ENCODE results near the gene VKORC1. TPM values are rescaled to one million over a fixed set of nuclear protein-coding genes. Genes with fewer than 3 reads are reported as not detected.

VKORC1 gene
- total RNA-seq, 1 experiment from 2014 or later, result 98.3 TPM

- BruUV-seq (replicated peaks), result no TSS peak
- Histone ChIP-seq H3K27me3 (replicated peaks; ENCODE audit: insufficient read depth, low read depth, low read length, poor library complexity) (no peaks in the 10 kb centered on the region), H3K27ac (ENCODE audit: low read depth, low read length, poor library complexity, severe bottlenecking) (peak overlapping the region; percentile 85), H3K4me1 (ENCODE audit: insufficient read depth, low read length, poor library complexity, severe bottlenecking) (peaks cover 14% of the 10 kb centered on the region), H3K9me3 (ENCODE audit: low read depth, low read length, poor library complexity, severe bottlenecking) (no peaks in the 10 kb centered on the region), H3K36me3 (ENCODE audit: insufficient read depth, low read length, poor library complexity, severe bottlenecking) (peaks cover 11% of the 10 kb centered on the region), H3K4me3 (ENCODE audit: low read depth, low read length, poor library complexity, severe bottlenecking) (no peak overlapping the region)
- DNase-seq (ENCODE audit: low spot score), result no peak
- CTCF ChIA-PET, result no interaction called here
- POLR2A ChIA-PET (ENCODE audit: low non-redundant PET), result no interaction called here
- intact Hi-C loops (cut with micrococcal nuclease; ENCODE audit: unreplicated experiment), result no loop called here
- TF ChIP-seq EZH2 (IDR thresholded peaks at IDR 0.05; ENCODE audit: borderline replicate concordance, low read depth, low read length, poor library complexity, severe bottlenecking), result no peak
- no peak for TF ChIP-seq CTCF (conservative IDR thresholded peaks at IDR 0.05; ENCODE audit: low read depth, low read length)
Measured at GRCh38 chr16:31063843-31064611, 30.6 kb downstream of the VKORC1 start.

- BruUV-seq (replicated peaks), result no TSS peak
- Histone ChIP-seq H3K27ac (ENCODE audit: low read depth, low read length, poor library complexity, severe bottlenecking) (peak overlapping the region; percentile 10), H3K4me3 (ENCODE audit: low read depth, low read length, poor library complexity, severe bottlenecking) (no peak overlapping the region), H3K4me1 (ENCODE audit: insufficient read depth, low read length, poor library complexity, severe bottlenecking) (peaks cover 14% of the 10 kb centered on the region), H3K27me3 (replicated peaks; ENCODE audit: insufficient read depth, low read depth, low read length, poor library complexity) (no peaks in the 10 kb centered on the region), H3K36me3 (ENCODE audit: insufficient read depth, low read length, poor library complexity, severe bottlenecking) (peaks cover 11% of the 10 kb centered on the region), H3K9me3 (ENCODE audit: low read depth, low read length, poor library complexity, severe bottlenecking) (no peaks in the 10 kb centered on the region)
- CTCF ChIA-PET, result no interaction called here
- no peak for TF ChIP-seq CTCF (conservative IDR thresholded peaks at IDR 0.05; ENCODE audit: low read depth, low read length)
- intact Hi-C loops (cut with micrococcal nuclease; ENCODE audit: unreplicated experiment), result no loop called here
- POLR2A ChIA-PET (ENCODE audit: low non-redundant PET), result no interaction called here
- no peak for DNase-seq (ENCODE audit: low spot score)
Measured at GRCh38 chr16:31063495-31063842, 31.1 kb downstream of the VKORC1 start.

DNA sequence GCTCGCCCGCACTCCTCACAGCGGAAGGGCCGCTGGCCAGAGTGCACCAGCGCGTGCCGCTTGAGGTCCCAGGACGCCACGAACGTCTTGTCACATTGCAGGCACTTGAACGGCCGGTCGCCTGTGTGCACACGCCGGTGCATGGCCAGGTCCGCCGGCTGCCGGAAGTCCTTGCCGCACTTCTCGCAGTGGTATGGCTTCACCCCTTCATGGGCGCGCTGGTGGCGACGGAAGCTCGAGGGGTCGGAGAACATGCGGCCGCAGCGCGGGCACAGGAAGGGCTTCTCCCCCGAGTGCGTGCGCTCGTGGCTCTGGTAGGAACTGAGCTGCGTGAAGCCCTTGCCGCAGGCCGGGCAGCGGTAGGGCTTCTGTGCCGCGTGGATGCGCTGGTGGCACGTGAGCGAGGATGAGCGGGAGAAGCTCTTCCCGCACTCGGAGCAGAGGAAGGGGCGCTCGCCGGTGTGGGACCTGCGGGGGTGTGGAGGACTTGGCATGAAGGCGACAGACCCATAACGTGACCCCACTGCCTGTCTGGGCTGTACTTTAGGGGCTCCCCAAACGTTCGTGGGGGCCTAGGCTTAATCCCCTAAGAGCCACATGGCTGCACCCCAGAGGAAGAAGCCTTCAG, 32.7 kb downstream of the VKORC1 start:
- BruUV-seq (replicated peaks), result no TSS peak
- CTCF ChIA-PET, result no interaction called here
- Histone ChIP-seq H3K27me3 (replicated peaks; ENCODE audit: insufficient read depth, low read depth, low read length, poor library complexity) (no peaks in the 10 kb centered on the region), H3K36me3 (ENCODE audit: insufficient read depth, low read length, poor library complexity, severe bottlenecking) (peaks cover 11% of the 10 kb centered on the region), H3K4me1 (ENCODE audit: insufficient read depth, low read length, poor library complexity, severe bottlenecking) (peaks cover 14% of the 10 kb centered on the region), H3K4me3 (ENCODE audit: low read depth, low read length, poor library complexity, severe bottlenecking) (no peak overlapping the region), H3K27ac (ENCODE audit: low read depth, low read length, poor library complexity, severe bottlenecking) (no peak overlapping the region), H3K9me3 (ENCODE audit: low read depth, low read length, poor library complexity, severe bottlenecking) (no peaks in the 10 kb centered on the region)
- POLR2A ChIA-PET (ENCODE audit: low non-redundant PET), result no interaction called here
- no peak for DNase-seq (ENCODE audit: low spot score)
- intact Hi-C loops (cut with micrococcal nuclease; ENCODE audit: unreplicated experiment), result no loop called here
- TF ChIP-seq EZH2 (IDR thresholded peaks at IDR 0.05; ENCODE audit: borderline replicate concordance, low read depth, low read length, poor library complexity, severe bottlenecking), result no peak
- TF ChIP-seq CTCF (conservative IDR thresholded peaks at IDR 0.05; ENCODE audit: low read depth, low read length), result no peak

All from A673 (cell line).